Kidney tubule cell (primary cell): ENCODE results near the gene BBS10.
"Not testable (repeated sequence)": the region's sequence is repeated elsewhere in the genome, so short reads cannot be mapped to it uniquely, and the experiment has no call there.

Experiments used
- DNase-seq: peaks from one replicate; pipeline ENCODE4 v3.0.0-alpha.2; 2018; ENCODE audit warnings: low spot score

BBS10 gene

GRCh38 chr12:76329606-76330005 lies 18.6 kb downstream of the BBS10 start:
- no peak for DNase-seq

- peak; percentile 92 for DNase-seq
Measured at GRCh38 chr12:76329159-76329558, 19.1 kb downstream of the BBS10 start.

GRCh38 chr12:76319595-76320319 lies 28.5 kb downstream of the BBS10 start:
- not testable (repeated sequence) for DNase-seq

- peak; percentile 78 for DNase-seq
Measured at GRCh38 chr12:76318773-76319594, 29.2 kb downstream of the BBS10 start.

- DNase-seq, result no peak
Measured at GRCh38 chr12:76317976-76318375, 30.2 kb downstream of the BBS10 start.

- DNase-seq, result no peak
Measured at GRCh38 chr12:76316468-76316867, 31.7 kb downstream of the BBS10 start.

- no peak for DNase-seq
Measured at GRCh38 chr12:76313299-76313698, 34.9 kb downstream of the BBS10 start.

- DNase-seq, result no peak
Measured at GRCh38 chr12:76312315-76312714, 35.9 kb downstream of the BBS10 start.

GRCh38 chr12:76311796-76312195 lies 36.4 kb downstream of the BBS10 start:
- DNase-seq, result peak; percentile 76

GRCh38 chr12:76310110-76310509 lies 38.1 kb downstream of the BBS10 start:
- DNase-seq, result peak; percentile 86

- DNase-seq, result peak; percentile 21
Measured at GRCh38 chr12:76308866-76309265, 39.3 kb downstream of the BBS10 start.

- no peak for DNase-seq
Measured at GRCh38 chr12:76307083-76307482, 41.1 kb downstream of the BBS10 start.

- DNase-seq, result peak; percentile 27
Measured at GRCh38 chr12:76303989-76304460, 44.2 kb downstream of the BBS10 start.

GRCh38 chr12:76303365-76303764 lies 44.9 kb downstream of the BBS10 start:
- no peak for DNase-seq

- DNase-seq, result no peak
Measured at GRCh38 chr12:76300297-76300665, 47.9 kb downstream of the BBS10 start.

GRCh38 chr12:76299536-76300296 lies 48.5 kb downstream of the BBS10 start:
- peak; percentile 92 for DNase-seq
